Transverse colon (tissue), 4 donors: ENCODE measurements around the gene RASAL2. TPM values are rescaled to one million over a fixed set of nuclear protein-coding genes. Genes with fewer than 3 reads are reported as not detected.

ENCODE experiments used
- DNase-seq: peaks from one replicate; pipeline ENCODE4 v3.0.0-alpha.2; 2019
- H3K27ac ChIP-seq, 4 donors: fragments of 200-600 bp; sonication (generic); 2 replicates each; pipeline ENCODE4 v1.5.1; 2016 to 2018; ENCODE audit warnings: inconsistent platforms in 4 of 4
- H3K27me3 ChIP-seq: fragments of 200-600 bp; sonication (generic); 2 replicates; pipeline ENCODE4 v1.5.1; 2017; ENCODE audit warnings: inconsistent platforms
- H3K36me3 ChIP-seq, 4 donors: fragments of 200-600 bp; sonication (generic); 2 replicates each; pipeline ENCODE4 v1.5.1; 2017 to 2019; ENCODE audit warnings: inconsistent platforms in 4 of 4
- H3K4me1 ChIP-seq, 4 donors: fragments of 200-600 bp; sonication (generic); 2 replicates each; pipeline ENCODE4 v1.5.1; 2017 to 2020; ENCODE audit warnings: inconsistent platforms in 4 of 4
- H3K4me3 ChIP-seq, 4 donors: fragments of 200-600 bp; sonication (generic); 1 replicate in 1 of 4; 2 replicates in 3 of 4; pipeline versions ENCODE4 v1.5.1 to v1.6.1; 2017 to 2019; ENCODE audit warnings: inconsistent platforms in 4 of 4
- H3K9me3 ChIP-seq, 2 donors: fragments of 200-600 bp; sonication (generic); 2 replicates each; pipeline ENCODE4 v1.5.1; 2017 to 2019; ENCODE audit warnings: inconsistent platforms in 2 of 2
- CTCF ChIP-seq, 5 experiments: fragments of 200-600 bp in 3 of 5; fragments of 450-650 bp in 2 of 5; sonication (generic) in 3 of 5; IDR thresholded peaks; 1 replicate in 2 of 5; 2 replicates in 3 of 5; pipeline ENCODE4 v1.5.1; 2016 to 2017; ENCODE audit warnings: antibody characterized with exemption in 5 of 5, inconsistent platforms in 3 of 5, mild to moderate bottlenecking in 2 of 5, moderate library complexity in 1 of 5
- EP300 ChIP-seq: sonication (generic); formaldehyde crosslinking; IDR thresholded peaks from one replicate; pipeline ENCODE4 v1.6.1; 2017; ENCODE audit warnings: antibody characterized with exemption, low read depth
- POLR2A ChIP-seq: fragments of 450-650 bp; IDR thresholded peaks from one replicate; pipeline ENCODE4 v1.6.1; 2016; ENCODE audit warnings: antibody characterized with exemption, mild to moderate bottlenecking, moderate library complexity
- POLR2AphosphoS5 ChIP-seq, 3 donors: sonication (generic); formaldehyde crosslinking; IDR thresholded peaks; one replicate each; pipeline ENCODE4 v1.6.1; 2016; ENCODE audit warnings: antibody characterized with exemption in 3 of 3
- WGBS, 2 donors: methylation state at CpG; one replicate each; pipeline ENCODE4 v1.1.5; 2018; ENCODE audit warnings: low coverage in 1 of 2; 5-methylcytosine and 5-hydroxymethylcytosine counted together
- in situ Hi-C, 4 donors: fragments of 200-750 bp; cut with MboI; loops; one replicate each; pipeline versions ENCODE4 v1.15.0 to v1.15.1; 2017; ENCODE audit warnings: low sequenced_read_pairs in 3 of 4, low pct_ligation_motif_present in 1 of 4, low pct_unique_long_range_greater_than_20kb in 1 of 4
- intact Hi-C: fragments of 100-400 bp; cut with DNase I; formaldehyde crosslinking; loops from one replicate; pipeline ENCODE4 v1.15.1; 2023; ENCODE audit warnings: low total_unique reads
- total RNA-seq, 4 donors: library from RNA; depleted of rRNA; stranded (reverse); fragments of >200 nt; gene quantifications; one replicate each; pipeline ENCODE4 v1.1.0, GENCODE V29; 2016

Gene RASAL2
- total RNA-seq, 4 donors from 2014 or later, result 13.1 to 26.1 (median 19.8) TPM

GRCh38 chr1:178412400-178412770 is 318.5 kb downstream of the RASAL2 start:
- intact Hi-C loops, result loop anchor here (5.0 kb wide), 1 partner anchor 1270 kb away; no protein-coding TSS in a partner anchor
- DNase-seq, result no peak
- H3K4me1 ChIP-seq, result no peaks in the 10 kb centered on the region
- TF ChIP-seq POLR2A, result no peak
- no peak for TF ChIP-seq POLR2AphosphoS5 (IDR thresholded peaks at IDR 0.05)
- no peak for TF ChIP-seq CTCF (IDR thresholded peaks at IDR 0.05)
- TF ChIP-seq EP300, result no peak
- in situ Hi-C loops, result no loop called here
- H3K4me3 ChIP-seq, result no peak overlapping the region
- whole genome bisulfite sequencing, 2 donors, result 63 to 74% methylated on average over 1 of the region's 1 CpG
- H3K27ac ChIP-seq, result no peak overlapping the region
- H3K36me3 ChIP-seq, result no peaks in the 10 kb centered on the region
- no peaks in the 10 kb centered on the region for H3K27me3 ChIP-seq
- H3K9me3 ChIP-seq, result no peaks in the 10 kb centered on the region

DNA sequence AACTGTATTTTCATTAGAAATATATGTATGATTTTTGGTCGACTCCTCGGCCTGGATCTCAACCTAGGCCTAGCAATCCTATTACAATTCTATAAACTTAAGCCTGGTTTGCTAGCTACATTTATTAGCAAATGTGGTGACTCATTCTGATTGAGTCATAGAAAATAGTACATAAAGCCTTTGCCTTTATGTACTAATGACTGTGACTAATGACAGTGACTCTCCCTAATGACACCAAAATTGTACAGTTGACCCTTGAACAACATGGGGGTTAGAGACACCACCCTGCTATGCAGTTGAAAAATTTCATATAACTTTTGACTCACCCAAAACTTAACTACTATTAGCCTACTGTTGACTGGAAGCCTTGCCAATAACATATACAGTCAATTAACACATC is 324.0 kb downstream of the RASAL2 start:
- Histone ChIP-seq H3K4me3 (no peak overlapping the region), H3K27me3 (no peaks in the 10 kb centered on the region), H3K27ac (no peak overlapping the region), H3K9me3 (no peaks in the 10 kb centered on the region), H3K36me3 (peaks cover 0 to 2% (median 0%) of the 10 kb centered on the region in 4 donors), H3K4me1 (no peaks in the 10 kb centered on the region)
- DNase-seq, result no peak
- intact Hi-C loops (no loop called here), in situ Hi-C loops (no loop called here)
- TF ChIP-seq EP300, result no peak
- no peak for TF ChIP-seq CTCF (IDR thresholded peaks at IDR 0.05)
- no peak for TF ChIP-seq POLR2A
- no peak for TF ChIP-seq POLR2AphosphoS5 (IDR thresholded peaks at IDR 0.05)
- 93 to 95% methylated on average over 2 of the region's 2 CpGs for WGBS, 2 donors

DNA sequence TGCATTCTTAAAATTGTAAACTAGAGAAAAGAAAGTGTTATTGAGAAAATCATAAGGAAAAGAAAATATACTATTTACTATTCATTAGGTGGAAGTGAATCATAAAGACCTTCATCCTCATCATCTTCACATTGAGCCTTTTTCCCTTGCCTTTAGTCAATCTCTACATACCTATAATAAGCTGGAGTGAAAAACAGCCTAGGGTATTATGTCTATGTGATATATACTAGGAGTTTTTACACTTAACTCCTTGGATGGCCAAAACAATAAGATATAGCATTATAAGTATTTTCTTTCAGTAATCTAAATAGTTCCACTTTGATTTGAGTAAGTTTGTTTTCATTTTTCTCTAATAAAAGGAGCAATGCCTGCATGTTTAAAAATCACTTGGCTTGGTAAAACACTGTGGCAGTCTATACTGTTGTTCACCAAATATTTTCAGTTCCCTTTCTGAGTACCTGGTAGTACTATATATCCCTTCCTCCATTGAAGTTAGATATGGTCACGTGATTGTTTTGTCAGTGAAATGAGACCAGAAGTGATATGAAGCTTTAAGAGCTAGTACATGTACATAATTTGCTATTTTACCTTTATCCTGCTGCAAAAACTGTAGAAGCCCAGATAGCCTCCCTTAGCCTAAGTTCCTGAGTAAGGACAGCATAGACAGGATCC is 324.5 kb downstream of the RASAL2 start:
- H3K27ac ChIP-seq, result no peak overlapping the region
- no peak for TF ChIP-seq EP300
- TF ChIP-seq POLR2A, result no peak
- TF ChIP-seq CTCF (IDR thresholded peaks at IDR 0.05), result no peak
- TF ChIP-seq POLR2AphosphoS5 (IDR thresholded peaks at IDR 0.05), result no peak
- no peaks in the 10 kb centered on the region for H3K4me1 ChIP-seq
- no peak overlapping the region for H3K4me3 ChIP-seq
- H3K9me3 ChIP-seq, result no peaks in the 10 kb centered on the region
- H3K36me3 ChIP-seq, result peaks cover 0 to 3% (median 0%) of the 10 kb centered on the region in 4 donors
- no peak for DNase-seq
- H3K27me3 ChIP-seq, result no peaks in the 10 kb centered on the region
- in situ Hi-C loops (no loop called here), intact Hi-C loops (no loop called here)
- 78 to 90% methylated on average over 1 of the region's 1 CpG for WGBS, 2 donors

- intact Hi-C loops (no loop called here), in situ Hi-C loops (no loop called here)
- no peak for TF ChIP-seq POLR2A
- H3K4me1 ChIP-seq, result no peaks in the 10 kb centered on the region
- 79 to 83% methylated on average over 1 of the region's 1 CpG for WGBS, 2 donors
- H3K9me3 ChIP-seq, result no peaks in the 10 kb centered on the region
- no peak overlapping the region for H3K27ac ChIP-seq
- no peak overlapping the region for H3K4me3 ChIP-seq
- no peak for DNase-seq
- no peaks in the 10 kb centered on the region for H3K36me3 ChIP-seq
- H3K27me3 ChIP-seq, result no peaks in the 10 kb centered on the region
Observed at GRCh38 chr1:178434360-178434759, 340.5 kb downstream of the RASAL2 start.

- Histone ChIP-seq H3K4me1 (no peaks in the 10 kb centered on the region), H3K36me3 (no peaks in the 10 kb centered on the region), H3K27ac (no peak overlapping the region), H3K27me3 (no peaks in the 10 kb centered on the region), H3K4me3 (no peak overlapping the region), H3K9me3 (no peaks in the 10 kb centered on the region)
- intact Hi-C loops (no loop called here), in situ Hi-C loops (no loop called here)
- DNase-seq, result no peak
- TF ChIP-seq POLR2AphosphoS5 (IDR thresholded peaks at IDR 0.05) (no peak), EP300 (no peak), CTCF (IDR thresholded peaks at IDR 0.05) (no peak), POLR2A (no peak)
Observed at GRCh38 chr1:178434899-178435435, 341.1 kb downstream of the RASAL2 start.
